HG03378 (cell line): ENCODE data around the gene PELI1.

Experiments
- ATAC-seq: cut with Tn5 transposase; IDR thresholded peaks from one replicate; pipeline ENCODE4 v1.9.1; 2021; ENCODE audit warnings: mild to moderate bottlenecking, moderate library complexity; ENCODE audit not compliant: unreplicated experiment

PELI1 gene

GRCh38 chr2:64144057-64145013 lies at the start of gene PELI1:
TSS of gene PELI1 (minus strand) at chr2:64144420. CDS start at chr2:64108310, 36,110 bp downstream.
- ATAC-seq: peak; percentile 85

- no peak for ATAC-seq
Measured at GRCh38 chr2:64193491-64193890, 49.3 kb upstream of the PELI1 start.

GRCh38 chr2:64192664-64193105 lies 48.5 kb upstream of the PELI1 start:
- ATAC-seq: no peak

GRCh38 chr2:64192125-64192479 lies 47.9 kb upstream of the PELI1 start:
- ATAC-seq: peak; percentile 56

- no peak for ATAC-seq
Measured at GRCh38 chr2:64189586-64189985, 45.4 kb upstream of the PELI1 start.

- ATAC-seq: no peak
Measured at GRCh38 chr2:64189167-64189566, 44.9 kb upstream of the PELI1 start.

GRCh38 chr2:64186699-64187605 lies 42.7 kb upstream of the PELI1 start:
- no peak for ATAC-seq

- ATAC-seq: peak; percentile 94
Measured at GRCh38 chr2:64179582-64180321, 35.5 kb upstream of the PELI1 start.

- ATAC-seq: no peak
Measured at GRCh38 chr2:64177315-64177714, 33.1 kb upstream of the PELI1 start.

- no peak for ATAC-seq
Measured at GRCh38 chr2:64175419-64176197, 31.4 kb upstream of the PELI1 start.

- no peak for ATAC-seq
Measured at GRCh38 chr2:64173156-64174135, 29.2 kb upstream of the PELI1 start.

- no peak for ATAC-seq
Measured at GRCh38 chr2:64168756-64169155, 24.5 kb upstream of the PELI1 start.

GRCh38 chr2:64168201-64168600 lies 24.0 kb upstream of the PELI1 start:
- ATAC-seq: no peak

- no peak for ATAC-seq
Measured at GRCh38 chr2:64166637-64167420, 22.6 kb upstream of the PELI1 start.

GRCh38 chr2:64166212-64166611 lies 22.0 kb upstream of the PELI1 start:
- no peak for ATAC-seq

GRCh38 chr2:64165706-64166105 lies 21.5 kb upstream of the PELI1 start:
- ATAC-seq: no peak

- ATAC-seq: no peak
Measured at GRCh38 chr2:64164629-64165028, 20.4 kb upstream of the PELI1 start.

- no peak for ATAC-seq
Measured at GRCh38 chr2:64162516-64162915, 18.3 kb upstream of the PELI1 start.
